HG03097 (cell line): ENCODE results near the gene RABEP2.

Source experiments
- ATAC-seq: cut with Tn5 transposase; IDR thresholded peaks from one replicate; pipeline ENCODE4 v1.9.1; 2021; ENCODE audit not compliant: unreplicated experiment, low FRiP score

Gene RABEP2

GRCh38 chr16:28863929-28864793 lies 60.9 kb downstream of the RABEP2 start:
- peak; percentile 10 for ATAC-seq

DNA sequence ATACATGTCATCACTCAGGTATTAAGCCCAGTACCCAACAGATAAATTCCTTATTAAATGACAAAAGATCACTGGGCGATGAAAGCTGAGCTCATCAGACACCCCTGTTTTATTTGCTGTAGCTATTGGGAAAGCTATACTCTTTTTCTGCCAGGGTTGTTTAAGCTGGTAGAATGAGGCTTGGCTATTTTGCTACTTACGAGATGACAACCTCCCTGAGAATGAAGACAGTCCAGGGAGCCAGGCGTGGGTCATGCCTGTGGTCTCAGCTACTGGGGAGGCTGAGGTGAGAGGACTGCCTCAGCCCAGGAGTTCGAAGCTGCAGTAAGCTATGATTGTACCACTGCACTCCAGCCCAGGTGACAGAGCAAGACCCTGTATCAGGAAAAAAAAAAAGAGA lies 65.7 kb downstream of the RABEP2 start:
- no peak for ATAC-seq

DNA sequence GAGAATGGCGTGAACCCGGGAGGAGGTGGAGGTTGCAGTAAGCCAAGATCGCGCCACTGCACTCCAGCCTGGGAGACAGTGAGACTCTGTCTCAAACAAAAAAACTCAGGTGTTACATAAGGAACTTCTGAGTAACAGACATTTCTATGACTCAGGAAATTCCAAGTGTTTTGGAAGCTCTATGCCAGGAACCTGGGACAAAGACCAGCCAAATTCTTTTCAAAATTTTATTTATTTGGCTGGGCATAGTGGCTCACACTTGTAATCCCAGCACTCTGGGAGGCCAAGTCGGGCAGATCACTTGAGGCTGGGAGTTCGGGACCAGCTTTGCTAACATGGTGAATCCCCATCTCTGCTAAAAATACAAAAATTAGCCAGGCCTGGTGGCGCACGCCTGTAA lies 66.6 kb downstream of the RABEP2 start:
- ATAC-seq: no peak
